GM19025 (cell line): ENCODE measurements around the gene CDK14.

Source experiments
- ATAC-seq: cut with Tn5 transposase; IDR thresholded peaks from one replicate; pipeline ENCODE4 v1.9.1; 2021; ENCODE audit warnings: mild to moderate bottlenecking, low read depth, moderate library complexity; ENCODE audit not compliant: unreplicated experiment

CDK14 gene

DNA sequence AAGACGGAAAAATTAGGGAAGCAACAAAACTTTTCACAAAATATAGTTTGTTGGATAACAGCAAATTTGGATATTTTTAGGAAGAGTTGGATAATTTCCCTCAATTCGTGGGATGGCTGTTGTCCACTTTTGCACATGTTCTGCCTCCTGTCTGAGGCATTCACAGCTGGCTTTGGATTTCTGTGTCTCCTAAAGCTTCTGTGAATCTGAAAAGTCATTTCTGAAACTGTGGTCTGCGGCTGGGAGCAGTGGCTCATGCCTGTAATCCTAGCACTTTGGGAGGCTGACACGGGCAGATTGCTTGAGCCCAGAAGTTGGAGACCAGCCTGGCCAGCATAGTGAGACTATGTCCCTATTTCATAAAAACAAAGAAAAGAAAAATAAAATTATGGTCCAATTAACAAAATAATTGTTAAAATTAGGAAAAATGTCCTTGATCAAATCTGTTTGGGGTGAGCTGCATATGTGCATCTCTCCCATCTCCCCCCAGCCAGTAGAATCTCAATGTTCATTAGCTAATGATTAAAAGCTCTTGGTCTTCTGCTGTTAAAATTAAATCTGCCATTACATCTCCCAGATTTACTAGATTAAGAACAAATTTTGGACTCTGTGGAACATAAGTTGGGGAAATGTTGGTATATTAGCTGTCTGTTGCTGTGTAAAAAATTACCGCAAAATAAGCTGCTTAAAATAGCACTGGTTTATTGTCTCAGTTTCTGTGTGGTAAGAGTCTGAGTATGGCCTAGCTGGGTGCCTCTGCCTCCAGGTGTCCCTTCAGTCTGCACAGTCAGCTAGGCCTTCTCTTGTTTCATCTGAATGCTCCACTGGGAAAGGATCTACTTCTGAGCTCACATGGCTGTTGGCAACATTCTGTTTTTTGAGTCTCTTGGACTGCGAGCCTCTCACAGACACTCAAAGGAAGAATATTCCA, 336.1 kb downstream of the CDK14 start:
- ATAC-seq = peak; percentile 89

DNA sequence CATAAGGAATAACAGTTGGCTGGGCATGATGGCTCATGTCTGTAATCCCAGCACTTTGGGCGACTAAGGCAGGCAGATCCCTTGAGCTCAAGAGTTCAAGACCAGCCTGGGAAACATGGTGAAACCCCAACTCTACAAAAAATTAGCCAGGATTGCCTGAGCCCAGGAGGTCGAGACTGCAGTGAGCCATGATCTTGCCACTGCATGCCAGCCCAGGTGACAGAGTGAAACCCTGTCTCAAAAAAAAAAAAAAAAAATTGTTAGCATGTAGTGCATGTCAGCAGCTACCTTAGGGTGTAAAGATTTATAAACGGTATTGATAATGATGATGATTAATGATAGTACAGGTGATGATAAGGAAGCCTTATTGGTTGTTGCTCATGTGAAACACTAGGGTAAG, 336.9 kb downstream of the CDK14 start:
- ATAC-seq = no peak

DNA sequence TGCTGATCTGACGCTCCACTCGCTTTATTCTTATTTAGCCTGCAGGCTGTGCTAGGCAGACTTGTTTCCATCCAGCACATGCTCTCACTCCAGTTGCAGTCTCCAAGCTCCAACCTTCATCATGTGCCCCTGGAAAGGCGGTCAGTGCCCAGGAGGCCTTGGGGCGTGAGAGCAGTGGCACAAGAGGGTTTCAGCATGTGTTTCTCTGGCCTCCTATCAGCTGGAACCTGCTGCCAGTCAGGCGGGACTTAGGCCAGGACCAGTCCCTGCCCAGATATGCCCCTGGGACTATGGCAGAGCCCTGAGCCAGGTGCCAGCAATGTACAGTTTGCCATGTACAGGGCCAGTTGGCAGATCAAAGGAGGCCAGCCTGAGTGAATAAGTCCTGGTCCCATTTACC, 337.9 kb downstream of the CDK14 start:
- ATAC-seq = no peak

DNA sequence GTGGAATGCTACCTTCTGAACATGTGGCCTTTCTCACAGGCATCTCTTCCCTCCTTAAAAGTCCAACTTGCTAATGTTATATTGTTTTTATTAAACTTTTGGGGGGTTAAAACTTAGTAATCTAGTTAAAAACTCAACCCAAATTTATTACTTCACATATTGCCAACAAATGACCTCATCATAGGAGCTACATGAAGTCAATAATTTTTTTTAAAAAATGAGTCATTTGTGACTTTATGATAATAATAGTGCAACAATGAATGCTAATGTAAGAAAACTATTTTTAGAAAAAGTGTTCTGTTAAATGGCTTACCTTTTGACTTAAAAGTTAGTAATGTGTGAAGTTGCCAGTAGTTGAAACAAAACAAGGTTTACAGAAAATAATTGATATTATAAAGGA, 342.2 kb downstream of the CDK14 start:
- ATAC-seq = no peak

DNA sequence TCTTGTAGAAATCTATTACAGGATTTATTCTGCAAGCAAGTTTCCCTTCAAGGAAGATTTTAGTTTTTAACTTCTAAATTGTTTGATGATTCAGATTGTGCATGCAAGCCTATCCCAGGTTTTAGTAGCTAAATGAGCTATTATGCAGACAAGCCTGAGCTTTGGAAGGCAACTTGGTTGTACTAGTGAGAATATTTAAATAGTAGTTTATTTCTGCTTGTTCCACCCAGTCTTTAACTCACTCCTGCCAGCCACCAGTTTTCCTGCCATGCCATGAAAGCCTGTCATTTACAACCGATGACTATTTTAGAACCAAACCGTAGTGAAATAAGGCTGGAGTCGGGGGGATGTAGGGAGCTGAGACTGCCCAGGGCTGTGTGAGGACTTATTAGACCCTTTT, 343.5 kb downstream of the CDK14 start:
- no peak for ATAC-seq

DNA sequence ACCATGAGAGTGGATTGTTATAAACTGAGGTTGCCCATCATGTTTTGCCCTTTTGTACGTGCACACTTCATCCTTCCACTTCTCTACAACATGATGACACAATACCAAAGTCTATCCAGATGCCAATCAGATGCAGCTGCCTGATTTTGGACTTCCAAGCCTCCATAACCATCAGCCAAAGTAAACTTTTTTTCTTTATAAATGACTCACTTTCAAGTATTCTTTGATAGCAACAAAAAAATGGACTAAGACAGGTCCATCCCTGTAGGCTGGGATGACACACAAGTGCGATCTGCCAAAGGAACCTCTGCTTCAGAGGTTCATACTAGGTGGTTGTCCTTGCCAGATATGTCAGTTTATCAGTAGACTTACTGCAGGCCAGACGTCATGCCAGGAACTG, 347.9 kb downstream of the CDK14 start:
- ATAC-seq = no peak

DNA sequence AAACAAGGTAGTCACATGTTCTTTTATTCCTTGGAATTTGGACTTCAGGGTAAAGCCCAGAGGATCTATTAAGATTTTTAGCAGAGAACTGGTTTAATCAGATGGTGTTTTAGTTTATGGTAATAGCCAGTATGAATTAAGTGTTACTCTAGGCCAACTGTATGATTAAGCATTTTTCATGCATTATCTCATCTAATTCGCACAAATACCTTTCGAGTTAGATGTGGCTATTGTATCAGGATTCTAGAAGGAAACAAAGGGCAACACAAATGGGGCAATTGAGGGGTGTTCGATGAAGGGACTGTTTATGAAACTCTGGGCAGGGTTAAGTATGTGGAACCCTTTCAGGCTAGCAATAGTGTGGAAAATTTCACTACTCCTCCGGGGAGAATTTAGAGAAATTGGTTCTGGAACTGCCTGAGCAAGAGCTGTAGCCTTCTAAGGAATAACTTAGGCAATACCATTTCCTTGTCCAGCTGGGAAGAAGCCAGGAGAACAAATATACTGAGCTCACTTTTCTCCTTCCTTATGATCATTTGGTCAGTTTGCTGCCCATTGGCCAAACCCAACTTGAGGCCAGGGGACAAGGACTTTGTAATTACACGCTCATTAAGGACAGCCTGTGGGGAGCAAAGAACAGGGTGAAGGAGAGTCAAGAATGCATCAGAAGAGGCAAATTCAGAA, 349.1 kb downstream of the CDK14 start:
- no peak for ATAC-seq

DNA sequence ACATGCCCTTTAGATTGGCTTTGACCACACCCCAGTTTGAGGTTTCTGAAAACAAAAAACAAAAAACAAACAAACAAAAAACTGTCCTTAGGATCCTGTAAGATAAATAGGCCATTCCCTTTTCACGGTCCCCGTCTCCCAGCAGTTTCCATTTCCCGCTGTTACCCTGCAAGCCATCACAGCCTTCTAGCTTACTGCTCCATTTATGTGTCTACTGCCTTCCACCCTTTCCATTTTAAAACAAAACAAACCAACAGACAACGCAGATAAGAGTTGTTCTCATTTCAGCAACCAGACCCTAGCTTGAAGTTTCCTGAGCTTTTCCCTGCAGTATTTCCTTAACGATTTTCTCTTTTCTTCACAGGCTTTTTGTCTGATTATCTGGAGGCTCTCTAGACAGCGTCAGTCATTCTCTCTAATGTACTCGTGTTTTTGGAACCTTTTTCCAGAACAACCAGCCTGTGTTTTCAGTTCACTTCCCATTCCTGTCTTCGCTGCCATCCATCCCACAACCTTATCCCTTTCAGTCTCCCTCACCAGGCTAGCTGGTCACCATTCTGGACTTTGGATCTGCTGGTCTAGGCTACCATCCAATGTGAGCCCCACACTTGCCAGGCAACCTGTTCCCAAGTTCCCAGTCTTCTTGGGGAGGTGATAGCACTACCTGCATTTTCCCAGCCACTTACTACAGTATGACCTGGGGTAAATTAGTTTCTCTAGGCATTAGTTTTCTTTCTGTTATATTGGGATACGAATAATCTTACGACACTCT, 350.8 kb downstream of the CDK14 start:
- ATAC-seq = no peak

DNA sequence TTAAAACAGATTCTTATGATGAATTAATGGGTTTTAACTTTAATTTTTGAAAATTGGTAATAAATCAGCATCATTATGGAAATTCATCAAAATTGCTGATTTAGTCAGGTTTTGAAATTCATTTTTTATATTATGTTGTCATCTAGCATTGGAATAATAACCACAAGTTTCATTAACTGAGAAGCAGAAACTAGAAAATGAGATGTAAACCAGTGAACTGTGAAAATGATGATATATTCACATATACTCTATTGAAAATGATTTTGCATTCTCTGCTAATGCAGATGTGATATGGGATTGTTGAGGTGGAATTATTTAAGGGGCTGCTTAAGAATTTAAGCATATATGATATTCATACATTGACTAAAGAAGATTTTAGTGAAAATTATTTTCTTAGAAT, 352.0 kb downstream of the CDK14 start:
- no peak for ATAC-seq

DNA sequence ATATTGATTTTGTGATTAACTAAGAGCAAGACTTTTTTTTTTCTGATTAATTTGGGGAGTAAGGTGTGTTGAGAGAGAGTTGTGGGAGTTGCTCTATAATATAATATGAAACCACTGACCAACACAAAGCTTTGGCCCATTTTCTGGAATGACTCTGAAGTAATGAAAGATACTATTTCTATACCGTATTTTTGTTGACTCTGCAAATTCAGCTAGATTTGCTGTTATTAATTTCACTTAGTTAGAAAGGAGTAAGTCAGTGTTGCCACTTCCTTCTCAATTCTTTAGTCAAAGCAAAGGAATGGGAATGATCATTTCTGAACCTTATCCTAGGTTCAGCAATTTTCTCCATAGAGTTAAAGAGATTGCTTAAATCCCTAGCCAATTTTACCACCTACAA, 355.1 kb downstream of the CDK14 start:
- ATAC-seq = no peak

DNA sequence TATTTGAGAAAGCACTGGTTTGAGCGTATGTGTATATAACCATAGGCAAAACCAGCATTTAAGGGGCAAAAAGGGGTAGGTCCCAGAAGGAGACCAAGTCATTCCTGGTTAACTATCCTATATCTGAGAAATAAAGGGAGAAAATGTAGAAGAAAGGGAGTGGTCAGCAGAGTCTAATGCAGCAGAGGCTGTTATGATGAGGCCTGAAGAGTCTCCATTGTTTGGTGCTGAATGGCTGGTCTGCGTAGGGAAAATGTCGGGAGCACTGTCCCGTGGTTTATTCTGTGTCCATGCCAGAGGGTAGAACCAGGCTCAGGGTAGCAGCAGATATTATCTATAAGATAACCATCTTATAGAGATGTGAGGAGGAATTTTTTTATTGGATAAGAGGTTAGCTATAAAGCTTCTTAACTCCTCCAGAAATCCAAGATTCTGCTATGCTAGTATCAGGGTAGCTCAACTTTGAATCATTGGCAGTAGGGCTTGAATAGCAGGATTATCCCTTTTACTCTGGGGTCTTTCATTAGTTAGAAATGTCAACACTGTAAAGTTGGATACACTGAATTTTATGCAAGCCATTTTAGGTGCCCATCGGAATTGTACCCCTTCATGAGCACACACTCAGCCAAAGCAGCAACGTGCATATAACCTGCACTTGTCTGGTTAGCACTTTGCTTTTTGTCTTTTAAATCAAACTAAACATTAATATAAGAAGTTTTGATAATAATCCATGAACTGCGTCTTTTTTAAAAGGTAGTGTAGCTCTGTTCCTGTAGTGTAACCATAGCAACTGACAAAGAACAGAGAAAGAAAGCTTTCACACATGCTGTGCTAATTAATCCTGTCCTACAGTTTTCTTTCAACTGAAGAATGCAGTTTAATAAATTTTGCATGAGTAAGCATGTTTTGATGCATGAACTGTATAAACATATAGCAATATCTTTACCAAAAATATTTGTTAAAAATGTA, 356.1 kb downstream of the CDK14 start:
- no peak for ATAC-seq

DNA sequence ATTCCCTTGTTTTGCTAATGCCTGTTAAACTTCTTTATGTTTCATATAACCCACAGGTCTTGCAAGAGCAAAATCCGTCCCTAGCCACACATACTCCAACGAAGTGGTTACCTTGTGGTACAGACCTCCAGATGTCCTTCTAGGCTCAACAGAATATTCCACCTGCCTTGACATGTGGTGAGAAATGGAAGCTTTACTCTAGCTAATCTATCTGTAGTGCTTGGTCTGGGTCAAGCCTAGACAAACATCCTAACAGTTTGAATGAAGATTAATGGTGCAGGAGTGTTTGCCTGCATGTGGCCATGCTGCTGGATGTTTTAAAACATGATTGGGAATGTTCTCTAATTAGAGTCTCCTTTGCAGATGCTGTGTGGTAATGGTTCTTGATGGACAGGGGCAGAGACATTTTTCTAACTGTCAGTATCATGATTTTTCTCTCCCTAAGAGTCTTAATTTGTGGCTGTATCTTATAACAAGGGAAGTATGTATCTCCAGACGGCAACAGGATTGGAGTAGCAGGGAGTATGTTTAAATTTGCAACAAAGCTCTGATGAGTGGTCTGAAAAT, 359.6 kb downstream of the CDK14 start:
- ATAC-seq = no peak

DNA sequence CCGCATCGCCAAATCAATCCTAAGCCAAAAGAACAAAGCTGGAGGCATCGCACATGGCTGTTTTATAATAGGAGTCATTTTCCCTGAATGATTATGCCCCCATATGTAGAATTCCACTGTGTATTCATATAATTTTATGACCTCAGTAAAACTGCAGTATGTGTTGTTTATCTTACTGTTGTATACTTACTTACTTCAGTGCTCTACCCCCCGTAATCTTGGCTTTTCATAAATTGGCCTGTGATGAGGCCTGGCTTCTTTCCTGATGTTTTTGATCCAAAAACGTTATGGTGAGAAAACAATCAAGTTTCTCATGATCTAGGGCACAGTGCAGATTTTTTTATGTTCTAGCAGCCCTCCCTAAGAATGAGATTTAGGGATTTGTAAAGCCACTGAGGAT, 361.8 kb downstream of the CDK14 start:
- ATAC-seq = no peak

DNA sequence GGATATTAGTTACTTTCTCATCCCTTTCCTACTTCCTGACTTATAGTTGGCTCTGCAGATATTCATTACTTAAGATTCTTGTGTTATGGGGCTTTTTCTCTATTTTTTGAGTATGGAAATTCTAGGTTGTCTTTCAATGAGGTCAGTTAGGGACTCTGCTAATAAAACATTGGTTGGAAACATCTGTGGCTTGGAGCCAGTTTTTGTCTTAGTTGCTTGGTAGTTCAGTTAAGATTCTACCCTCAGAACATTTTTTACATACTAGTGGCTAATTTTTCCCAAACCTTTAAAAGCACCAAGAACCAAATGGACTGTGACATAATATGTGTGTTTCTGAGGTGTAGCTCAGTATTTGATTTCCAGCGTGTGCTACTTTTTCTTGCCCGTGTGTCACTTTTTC, 362.5 kb downstream of the CDK14 start:
- no peak for ATAC-seq

DNA sequence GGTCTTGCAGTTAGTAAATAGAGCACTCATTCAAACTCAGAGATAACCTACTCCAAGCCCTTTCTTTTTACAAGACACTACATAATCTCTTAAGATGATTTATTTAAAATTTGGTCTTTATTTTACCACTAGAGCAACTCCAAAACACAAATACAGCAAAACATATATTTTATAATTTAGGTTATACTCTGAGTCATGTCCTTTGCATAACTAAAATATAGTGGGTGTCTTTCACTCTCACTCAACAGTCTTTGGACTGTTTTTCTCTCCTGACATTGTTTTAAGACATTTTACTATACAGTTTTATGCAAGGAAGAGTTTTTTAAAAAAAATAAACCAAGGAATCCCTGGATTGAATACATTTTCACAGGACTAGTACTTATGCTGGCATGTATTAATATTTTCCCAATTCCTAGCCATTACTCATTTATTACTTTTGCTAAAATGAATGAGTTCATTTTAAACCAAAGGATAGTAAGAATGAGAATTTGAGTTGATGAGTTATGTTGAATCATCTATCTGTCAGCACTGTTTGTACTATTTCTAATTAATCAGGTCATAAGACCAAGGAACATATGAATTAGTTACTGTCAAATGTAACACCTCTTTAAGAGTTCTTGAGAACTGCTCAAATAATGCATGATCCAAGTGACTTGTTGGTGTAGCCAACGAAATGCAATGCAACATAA, 365.1 kb downstream of the CDK14 start:
- ATAC-seq = no peak

DNA sequence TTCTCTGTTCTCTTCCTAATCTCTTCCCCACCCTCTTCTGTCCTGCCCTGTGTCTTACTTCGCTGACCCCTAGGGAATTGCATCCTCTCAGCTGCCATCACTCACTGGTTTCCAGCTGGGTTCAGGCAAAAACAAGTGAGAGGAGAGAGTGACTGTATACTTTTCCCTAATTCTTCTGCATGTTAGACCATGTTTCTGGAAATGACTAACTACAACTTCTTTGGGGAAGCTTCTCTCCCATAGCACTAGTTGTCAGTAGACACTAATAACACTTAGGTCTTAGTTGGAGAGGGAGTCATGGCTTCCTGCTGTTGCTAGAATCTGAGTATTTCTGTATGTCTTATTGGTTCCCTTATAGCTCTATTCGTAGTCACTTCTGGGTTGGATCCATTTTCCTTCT, 369.1 kb downstream of the CDK14 start:
- ATAC-seq = no peak

DNA sequence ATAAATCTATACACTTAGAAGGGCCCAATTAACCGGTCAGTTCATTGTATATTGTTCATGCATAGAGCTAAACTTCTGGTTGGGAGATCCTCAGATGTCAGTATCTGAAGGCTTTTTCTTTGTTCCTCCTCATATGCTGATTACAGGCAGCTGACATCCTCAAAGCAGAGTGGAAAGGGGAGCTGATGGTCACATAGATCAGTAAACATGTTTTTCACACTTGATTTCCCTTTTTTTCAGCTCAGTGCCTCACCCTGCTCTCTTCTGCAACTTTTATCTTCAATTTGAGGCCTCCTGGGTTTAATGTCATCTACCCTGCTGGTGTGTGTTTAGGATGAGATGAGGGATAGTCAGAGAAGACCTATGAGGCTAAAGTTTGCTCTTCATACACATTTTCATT, 370.2 kb downstream of the CDK14 start:
- no peak for ATAC-seq

DNA sequence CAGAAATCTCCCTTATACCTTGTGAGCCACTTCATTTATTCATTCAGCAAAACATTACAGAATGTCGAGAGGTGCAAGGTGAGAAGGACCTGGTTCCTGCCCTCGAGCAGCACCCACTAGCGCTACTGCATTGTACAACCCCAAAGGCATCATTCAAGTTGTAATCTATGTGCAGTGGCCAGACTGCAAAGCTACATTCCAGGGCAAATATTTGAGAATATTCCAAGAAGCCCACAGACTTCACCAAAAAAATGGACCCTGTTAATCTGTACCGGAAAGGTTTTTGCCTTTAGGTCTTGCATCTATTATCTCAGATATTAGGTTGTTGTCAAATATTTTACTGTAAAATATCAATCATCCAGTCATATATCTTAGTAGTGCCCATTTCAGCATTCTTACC, 372.8 kb downstream of the CDK14 start:
- ATAC-seq = no peak

DNA sequence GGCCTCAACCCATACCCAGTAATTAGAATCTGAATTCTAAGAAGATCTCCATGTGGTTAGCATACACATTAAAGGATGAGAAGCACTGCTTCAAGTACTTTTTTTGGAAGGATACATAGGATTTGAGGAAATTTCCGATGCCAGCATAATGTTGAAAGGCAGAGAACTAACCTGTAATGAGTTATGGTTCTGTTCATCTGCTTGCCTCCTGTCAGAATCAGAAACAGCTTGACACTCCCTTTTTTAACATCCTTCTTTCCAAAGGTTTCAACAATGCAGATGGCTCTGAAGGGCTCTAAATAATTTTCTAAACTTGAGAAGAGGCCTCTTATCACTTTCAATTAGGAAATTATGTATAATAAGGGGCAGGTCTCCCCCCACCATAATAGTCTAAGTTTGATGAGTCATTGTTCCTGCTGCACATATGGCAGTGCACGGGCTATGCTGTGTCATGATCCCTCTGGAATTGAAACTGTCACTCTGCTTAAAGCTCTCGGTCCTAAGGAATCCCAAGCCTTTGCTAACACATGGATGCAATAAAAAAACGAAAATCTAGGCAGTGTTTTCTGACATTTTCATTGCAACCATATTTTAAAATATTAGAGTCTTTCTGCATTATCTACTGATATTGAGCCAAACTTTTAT, 376.9 kb downstream of the CDK14 start:
- ATAC-seq = no peak
